DMS79 (cell line): ENCODE measurements around the gene TRMU.

Experiments
- DNase-seq: peaks from one replicate; lab custom pipeline; 2025; lab: John Stamatoyannopoulos, UW

TRMU gene

GRCh38 chr22:46336119-46337078 is 885 bp downstream of the TRMU start:
- no peak for DNase-seq

- no peak for DNase-seq
Measured at GRCh38 chr22:46337870-46338269, 2.4 kb downstream of the TRMU start.

DNA sequence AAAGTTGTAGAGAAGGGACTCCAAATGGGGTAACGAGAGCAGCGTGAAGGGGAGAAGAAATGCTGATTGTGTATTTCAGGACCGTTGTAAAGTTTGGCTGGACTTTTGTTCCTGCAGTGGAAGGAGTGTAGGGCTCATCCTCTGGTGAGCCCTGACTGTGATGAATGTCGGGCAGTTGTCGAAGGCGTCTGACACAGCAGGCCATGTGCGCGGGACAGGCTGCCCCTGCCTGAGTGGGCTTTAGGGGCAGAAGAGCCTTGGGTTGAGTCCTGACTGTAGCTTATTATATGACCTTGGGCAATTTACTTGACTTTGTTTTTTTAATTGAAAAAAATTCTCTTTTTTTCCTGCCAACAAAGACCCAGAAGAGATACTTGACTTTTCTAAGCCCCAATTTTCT is 3.1 kb downstream of the TRMU start:
- DNase-seq, result no peak

DNA sequence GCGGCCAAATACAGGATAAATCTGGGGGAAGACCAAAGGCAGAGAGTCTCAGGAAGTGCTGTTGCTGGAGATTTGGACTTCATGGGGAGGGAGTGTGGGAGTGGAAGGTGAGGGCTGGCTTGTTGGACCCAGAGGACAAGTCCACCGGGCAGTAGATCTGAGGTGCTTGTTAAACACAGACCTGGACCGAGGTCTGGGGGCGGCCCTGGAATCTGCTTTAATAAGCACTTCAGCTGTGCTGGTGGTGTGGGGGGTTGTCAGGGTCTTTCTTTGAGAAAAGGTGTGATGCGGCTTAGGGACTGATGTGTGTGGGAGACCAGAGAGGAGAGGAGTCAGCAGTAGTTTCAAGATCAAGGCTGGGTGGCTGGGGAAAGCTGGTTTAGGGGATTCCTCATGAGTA is 4.4 kb downstream of the TRMU start:
- no peak for DNase-seq

DNA sequence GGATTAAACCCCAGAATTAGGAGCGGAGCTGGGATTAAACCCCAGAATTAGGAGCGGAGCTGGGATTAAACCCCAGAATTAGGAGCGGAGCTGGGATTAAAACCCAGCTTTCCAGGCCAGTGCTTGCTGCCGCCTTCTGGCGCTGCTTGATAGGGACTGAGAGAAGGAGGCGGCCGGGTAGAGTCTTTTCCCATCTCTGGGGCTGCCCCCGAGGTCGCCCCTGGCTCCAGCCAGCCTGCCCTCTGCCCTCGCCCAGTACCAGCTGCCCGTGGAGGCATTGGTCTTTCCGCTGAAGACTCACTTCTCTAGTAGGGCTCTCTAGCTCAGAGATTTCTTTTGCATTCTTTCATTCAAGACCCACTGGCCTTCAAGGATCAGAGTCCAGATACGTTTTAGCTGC is 5.2 kb downstream of the TRMU start:
- DNase-seq, result no peak

DNA sequence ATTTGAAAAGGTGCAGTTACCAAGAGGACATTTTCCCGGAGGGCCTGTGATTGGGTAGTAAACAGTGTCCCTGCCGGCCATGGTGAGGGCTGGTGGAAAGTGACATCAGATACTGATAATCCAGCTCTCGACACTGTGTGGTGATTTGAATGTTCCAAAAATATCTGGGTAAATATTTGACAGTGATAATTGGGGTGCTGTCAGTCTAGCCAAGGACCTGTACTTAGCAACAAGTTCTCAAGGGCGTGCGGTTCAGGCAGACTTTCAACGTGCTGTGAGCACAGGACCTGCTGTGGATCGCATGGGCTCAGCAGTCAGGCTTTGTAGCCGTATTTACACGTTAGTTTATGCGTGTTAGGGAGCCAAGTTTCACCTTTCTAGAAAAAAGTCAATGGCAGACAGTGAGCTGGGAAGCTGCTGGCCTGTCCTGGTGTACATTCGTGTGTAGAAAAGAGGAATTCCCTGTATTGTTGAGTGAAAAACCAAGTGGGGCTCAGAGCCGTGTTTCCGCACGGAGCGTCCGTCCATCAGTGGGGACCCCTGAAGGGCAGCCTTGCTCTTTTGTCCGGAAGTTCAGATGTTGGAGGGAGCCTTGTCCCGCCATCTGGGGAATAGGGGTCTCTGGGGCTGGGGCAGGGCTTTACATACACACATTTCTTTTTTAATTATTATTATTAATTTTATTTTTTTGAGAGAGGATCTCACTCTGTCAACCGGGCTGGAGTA is 11.3 kb downstream of the TRMU start:
- DNase-seq, result no peak

DNA sequence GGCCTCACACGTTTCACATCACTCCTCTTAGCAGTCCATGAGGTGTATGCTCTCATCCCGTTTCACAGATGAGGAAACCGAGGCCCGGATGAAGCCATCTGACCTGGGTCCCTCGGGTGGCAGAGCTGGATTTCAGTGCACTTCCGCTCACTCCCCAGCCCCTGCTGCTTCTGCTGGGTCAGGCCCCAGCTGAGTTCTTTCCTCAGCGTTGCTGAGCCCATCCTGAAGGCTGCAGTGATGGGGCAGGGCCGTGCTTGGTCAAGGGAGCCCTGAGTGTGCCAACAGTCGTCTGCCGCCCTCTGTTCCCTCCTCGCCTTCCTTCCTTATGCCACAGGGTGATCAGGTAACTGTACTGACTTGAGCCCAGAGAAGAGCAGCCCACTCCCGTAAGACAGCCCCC is 12.1 kb downstream of the TRMU start:
- DNase-seq, result no peak

DNA sequence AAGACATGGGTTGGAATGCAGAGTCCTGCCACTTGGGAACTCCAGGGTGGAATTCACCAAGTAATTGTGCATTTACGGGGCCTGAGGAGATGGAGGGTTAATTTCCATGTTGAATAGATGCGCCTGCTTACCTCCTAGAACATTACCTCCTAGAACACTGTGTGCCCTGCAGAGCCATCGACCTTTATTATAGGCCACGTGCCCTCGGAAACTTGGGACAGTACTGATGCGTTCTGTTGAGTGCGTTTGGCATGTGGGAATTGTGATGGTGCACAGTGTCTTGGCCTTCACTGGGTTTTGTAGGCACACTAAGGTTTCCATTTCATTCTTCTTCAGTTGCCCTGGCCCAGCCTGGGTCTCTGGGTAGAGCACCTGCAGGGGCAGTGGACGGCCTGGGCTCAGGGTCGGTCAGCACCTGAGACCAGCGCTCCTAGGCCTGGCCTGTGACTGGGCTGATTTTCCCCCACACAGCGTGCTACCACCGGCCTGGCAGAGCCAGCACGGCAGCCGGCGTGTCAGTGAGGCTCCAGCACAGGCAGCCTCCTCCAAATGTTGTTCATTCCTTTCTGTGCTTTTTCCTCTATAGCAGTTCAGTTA is 12.7 kb downstream of the TRMU start:
- no peak for DNase-seq

- no peak for DNase-seq
Measured at GRCh38 chr22:46349238-46349637, 13.7 kb downstream of the TRMU start.

GRCh38 chr22:46349681-46350080 is 14.2 kb downstream of the TRMU start:
- DNase-seq, result no peak

DNA sequence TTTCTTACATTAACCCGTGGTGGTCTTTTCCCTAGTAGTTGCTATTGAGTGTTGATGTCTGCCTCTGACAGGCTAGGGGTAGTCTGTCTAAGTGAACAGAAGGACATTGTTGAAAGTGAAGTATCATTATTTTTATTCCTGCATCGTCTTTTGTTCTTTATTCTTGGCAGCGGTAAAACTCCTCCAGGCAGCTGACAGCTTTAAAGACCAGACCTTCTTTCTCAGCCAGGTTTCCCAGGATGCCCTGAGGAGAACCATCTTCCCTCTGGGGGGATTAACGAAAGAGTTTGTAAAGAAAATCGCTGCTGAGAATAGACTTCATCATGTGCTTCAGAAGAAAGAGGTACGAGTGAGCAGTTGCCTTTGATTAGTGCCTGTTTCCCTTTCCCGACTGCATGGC is 14.6 kb downstream of the TRMU start:
- no peak for DNase-seq

DNA sequence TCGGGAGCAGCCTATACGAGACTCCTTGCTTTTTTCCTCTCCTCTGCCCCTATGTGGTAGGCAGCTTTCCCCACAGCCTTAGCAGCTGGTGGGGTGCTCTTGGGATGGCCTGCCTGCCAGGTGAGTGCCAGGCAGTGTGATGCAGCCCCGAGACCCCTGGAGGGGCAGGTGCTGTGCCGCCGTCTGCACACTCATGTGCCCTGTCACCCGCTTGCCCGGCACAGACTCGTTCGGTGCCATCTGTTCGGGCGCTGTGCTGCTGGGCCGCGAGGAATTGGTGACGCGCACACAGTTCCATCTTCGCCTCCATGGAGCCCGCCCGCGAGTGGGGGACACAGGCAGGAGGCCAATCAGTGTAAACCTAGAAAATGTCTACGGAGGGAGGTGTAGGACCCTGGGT is 15.1 kb downstream of the TRMU start:
- DNase-seq, result no peak

DNA sequence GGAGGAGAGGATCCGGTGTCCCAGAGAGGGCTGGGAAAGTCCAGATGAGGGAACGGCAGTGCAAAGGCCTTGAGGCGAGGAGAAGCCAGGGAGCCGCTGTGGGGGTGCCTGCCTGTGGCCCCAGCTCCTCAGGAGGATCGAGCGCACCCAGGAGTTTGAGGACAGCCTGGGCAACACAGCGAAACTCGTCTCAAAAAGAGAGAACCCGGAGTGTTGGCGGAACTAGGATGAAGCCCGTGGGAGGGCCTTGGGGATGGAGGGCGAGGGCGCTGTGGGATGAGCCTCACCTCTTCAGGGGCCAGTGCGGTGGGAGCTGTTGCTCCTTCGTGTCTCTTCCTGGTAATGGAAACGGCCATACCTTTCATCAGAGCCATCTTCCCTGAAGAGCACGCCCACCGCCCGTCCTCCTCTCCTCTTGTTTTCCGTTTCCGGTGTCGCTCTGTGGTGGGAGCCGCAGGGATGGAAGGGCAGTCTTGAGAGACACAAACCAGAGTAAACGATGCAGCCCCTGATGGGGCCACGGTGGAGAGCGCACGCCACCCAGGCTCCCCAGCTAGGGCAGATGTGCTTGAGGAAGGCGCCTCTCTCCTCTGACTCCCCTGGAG is 15.7 kb downstream of the TRMU start:
- no peak for DNase-seq

- DNase-seq, result no peak
Measured at GRCh38 chr22:46351767-46352166, 16.3 kb downstream of the TRMU start.

GRCh38 chr22:46352276-46352675 is 16.8 kb downstream of the TRMU start:
- DNase-seq, result no peak

DNA sequence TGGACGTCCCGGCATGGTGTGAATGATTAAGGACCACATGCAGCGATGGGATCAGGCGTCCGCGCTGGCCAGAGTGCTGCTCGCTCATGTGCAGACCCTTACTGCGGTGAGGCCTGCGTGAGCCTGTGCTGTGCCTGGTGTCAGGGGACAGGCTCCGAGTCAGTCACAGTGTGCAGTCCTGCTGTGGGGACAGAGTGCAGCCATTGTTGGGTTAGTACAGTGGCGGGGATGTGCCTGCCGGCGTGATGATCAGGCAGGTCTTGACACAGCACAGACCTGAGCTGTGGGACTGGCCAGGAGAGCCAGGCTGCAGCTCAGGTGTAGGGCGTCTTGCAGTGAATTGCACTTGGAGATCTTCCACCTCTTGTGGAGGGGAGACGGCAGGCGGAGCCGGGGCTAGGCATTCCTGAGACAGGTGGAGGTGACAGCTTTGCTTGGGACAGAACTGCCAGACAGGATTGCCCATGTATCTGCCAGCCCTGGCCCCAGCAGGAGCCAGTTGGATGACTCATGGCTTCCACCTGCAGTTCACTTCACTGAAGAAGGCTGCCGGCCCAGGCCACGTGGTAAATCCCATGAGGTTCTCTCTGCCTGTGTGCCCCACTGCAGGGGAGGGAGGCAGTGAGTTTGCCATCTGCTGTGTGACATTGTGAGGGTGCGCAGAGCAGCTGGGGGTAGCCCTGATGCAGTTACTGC is 17.3 kb downstream of the TRMU start:
- peak; percentile 51 for DNase-seq

DNA sequence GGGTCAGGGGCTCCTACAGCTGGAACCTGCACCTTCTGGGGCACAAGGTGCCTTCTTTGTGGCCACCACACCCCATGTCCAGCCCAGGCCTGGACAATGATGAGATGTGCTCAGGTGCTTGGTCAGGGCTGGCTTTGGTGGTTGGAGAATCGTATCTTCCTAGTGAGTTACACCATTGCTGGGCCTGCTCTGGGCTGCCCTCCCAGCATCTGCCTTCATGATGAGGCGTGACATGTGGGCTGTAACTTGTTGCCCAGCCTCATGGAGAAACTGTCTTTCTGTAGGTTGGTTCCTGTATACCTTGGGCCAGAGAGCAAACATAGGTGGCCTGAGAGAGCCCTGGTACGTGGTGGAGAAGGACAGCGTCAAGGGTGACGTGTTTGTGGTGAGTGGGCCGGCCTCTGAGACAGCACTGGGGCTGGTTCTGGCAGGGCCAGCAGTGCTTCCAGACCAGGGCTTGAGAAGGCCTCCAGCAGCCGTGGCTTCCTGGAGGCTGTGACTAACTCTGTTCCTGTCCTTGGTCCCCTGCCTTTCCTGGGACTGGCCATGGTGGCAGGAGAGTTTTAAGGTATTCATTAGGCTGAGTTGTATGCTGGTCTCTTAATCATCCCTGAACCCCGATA is 18.1 kb downstream of the TRMU start:
- DNase-seq, result no peak

DNA sequence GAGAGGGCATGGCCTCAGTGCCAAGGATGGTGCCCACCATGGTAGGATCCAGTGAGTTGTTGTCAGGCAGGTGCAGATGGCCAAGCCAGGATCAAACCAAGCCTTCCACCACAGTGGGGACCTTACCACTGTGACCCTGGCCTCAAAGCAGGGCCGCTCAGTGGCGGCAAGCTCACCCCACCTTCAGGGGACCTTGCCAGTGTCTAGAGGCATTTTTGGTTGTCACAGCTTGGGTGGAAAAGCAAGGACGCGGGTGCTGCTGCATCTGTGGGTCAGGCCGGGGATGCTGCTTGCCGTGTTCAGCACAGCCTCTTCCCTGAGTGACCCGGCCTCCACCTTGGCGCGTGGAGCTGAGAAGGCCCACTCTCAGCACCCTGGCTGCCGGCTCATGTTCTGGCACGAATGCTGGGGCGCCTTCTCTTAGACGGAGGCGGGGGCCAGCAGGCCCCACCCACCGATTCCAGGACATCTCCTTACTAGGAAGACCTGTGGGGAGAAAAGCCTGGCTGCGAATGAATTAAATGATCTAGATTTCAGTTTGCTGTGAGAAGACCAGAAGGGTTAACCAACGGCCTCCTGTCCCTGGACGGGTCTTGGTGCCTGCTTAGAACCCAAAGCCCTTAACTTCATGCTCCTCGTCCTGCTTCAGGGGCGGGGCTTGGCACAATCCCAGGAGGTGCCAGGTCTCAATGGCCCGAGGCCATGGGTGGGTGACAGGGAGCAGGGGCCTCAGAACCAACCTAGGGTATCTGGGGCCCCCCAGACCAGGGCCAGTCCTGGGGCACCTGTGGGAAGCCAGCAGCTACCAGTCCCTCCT is 18.9 kb downstream of the TRMU start:
- DNase-seq, result no peak

DNA sequence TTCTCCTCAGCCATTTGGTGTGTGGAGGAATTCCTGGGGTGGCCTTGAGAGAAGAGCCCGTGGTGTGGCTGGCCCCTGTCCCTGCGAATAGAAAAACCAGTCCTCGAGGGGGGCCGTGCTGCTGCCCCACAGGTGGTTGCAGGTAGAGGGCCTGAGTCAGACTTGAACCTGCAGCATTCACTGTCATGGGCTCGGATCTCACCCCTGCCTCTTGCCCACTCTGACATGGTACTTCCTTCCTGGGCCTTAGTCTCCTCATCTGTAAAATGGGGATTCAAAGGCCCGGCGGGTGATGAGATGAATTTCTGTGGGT is 19.4 kb downstream of the TRMU start:
- no peak for DNase-seq

DNA sequence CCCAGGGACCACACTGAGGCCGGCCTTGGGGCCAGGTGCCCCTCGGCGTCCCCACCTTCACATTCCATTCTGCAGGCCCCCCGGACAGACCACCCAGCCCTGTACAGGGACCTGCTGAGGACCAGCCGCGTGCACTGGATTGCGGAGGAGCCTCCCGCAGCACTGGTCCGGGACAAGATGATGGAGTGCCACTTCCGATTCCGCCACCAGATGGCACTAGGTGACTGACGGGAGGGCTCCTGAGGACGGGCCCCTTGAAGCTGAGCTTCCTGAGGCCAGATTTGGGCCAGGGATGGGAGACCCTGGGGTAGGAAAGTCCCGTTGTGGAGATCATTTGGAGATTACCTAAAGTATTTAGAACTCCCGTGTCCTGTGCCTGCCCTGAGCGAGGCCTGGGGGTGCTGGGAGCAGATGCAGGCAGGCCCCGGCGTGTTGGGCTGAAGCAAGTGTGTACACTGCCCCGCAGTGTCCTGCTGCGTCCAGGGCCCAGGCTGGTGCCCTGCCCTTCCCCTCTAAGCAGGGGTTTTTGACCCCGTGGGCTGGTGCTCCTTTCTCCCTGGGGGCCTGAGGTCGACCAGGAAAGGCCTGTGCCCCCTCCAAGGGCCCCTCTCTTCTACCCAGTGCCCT is 20.0 kb downstream of the TRMU start:
- DNase-seq, result no peak
